PC-9 (cell line): ENCODE measurements around the gene LUZP2.

Source experiments
- EZH2 ChIP-seq: fragments of 200-600 bp; sonication (generic); IDR thresholded peaks from 2 replicates; pipeline ENCODE4 v1.8.0; 2017; ENCODE audit warnings: antibody characterized with exemption, low read depth
- TF ChIP-seq, protein P1 (sequence below): fragments of 200-600 bp; sonication (generic); conservative IDR thresholded peaks from 2 replicates; pipeline ENCODE4 v1.6.1; 2017; ENCODE audit warnings: mixed run types, antibody characterized with exemption, mild to moderate bottlenecking, moderate library complexity

GRCh38 chr11:24559315-24559714 lies 62.5 kb downstream of the LUZP2 start:
- TF ChIP-seq, protein P1, sequence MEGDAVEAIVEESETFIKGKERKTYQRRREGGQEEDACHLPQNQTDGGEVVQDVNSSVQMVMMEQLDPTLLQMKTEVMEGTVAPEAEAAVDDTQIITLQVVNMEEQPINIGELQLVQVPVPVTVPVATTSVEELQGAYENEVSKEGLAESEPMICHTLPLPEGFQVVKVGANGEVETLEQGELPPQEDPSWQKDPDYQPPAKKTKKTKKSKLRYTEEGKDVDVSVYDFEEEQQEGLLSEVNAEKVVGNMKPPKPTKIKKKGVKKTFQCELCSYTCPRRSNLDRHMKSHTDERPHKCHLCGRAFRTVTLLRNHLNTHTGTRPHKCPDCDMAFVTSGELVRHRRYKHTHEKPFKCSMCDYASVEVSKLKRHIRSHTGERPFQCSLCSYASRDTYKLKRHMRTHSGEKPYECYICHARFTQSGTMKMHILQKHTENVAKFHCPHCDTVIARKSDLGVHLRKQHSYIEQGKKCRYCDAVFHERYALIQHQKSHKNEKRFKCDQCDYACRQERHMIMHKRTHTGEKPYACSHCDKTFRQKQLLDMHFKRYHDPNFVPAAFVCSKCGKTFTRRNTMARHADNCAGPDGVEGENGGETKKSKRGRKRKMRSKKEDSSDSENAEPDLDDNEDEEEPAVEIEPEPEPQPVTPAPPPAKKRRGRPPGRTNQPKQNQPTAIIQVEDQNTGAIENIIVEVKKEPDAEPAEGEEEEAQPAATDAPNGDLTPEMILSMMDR = no peak
- no peak for TF ChIP-seq EZH2
